Stomach (tissue), 9 donors: ENCODE data around the gene RRP15. TPM values are rescaled to one million over a fixed set of nuclear protein-coding genes. Genes with fewer than 3 reads are reported as not detected.

ENCODE experiments used
- DNase-seq, 2 donors: peaks; one replicate each; pipeline versions ENCODE4 v3.0.0 to v3.0.0-alpha.2; 2013 to 2019
- H3K27ac ChIP-seq, 5 donors: fragments of 200-600 bp in 4 of 5; sonication (generic) in 4 of 5; one replicate each; pipeline ENCODE4 v1.5.1; 2013 to 2019; ENCODE audit warnings: mild to moderate bottlenecking in 1 of 5, moderate library complexity in 1 of 5
- H3K27me3 ChIP-seq, 3 donors: fragments of 200-600 bp; sonication (generic); one replicate each; pipeline ENCODE4 v1.5.1; 2017 to 2019; ENCODE audit warnings: mixed run types in 1 of 3
- H3K36me3 ChIP-seq, 4 donors: fragments of 200-600 bp; sonication (generic); 1 replicate in 3 of 4; 2 replicates in 1 of 4; pipeline ENCODE4 v1.5.1; 2016 to 2019
- H3K4me1 ChIP-seq, 4 donors: fragments of 200-600 bp; sonication (generic); one replicate each; pipeline ENCODE4 v1.5.1; 2016 to 2019
- H3K4me3 ChIP-seq, 4 donors: fragments of 200-600 bp; sonication (generic) in 3 of 4; one replicate each; pipeline ENCODE4 v1.5.1; 2016 to 2019; ENCODE audit warnings: mild to moderate bottlenecking in 1 of 4
- H3K9me3 ChIP-seq, 4 donors: fragments of 200-600 bp; sonication (generic); one replicate each; pipeline ENCODE4 v1.5.1; 2016 to 2019
- EP300 ChIP-seq: sonication (generic); formaldehyde crosslinking; IDR thresholded peaks from one replicate; pipeline ENCODE4 v1.6.1; 2017; ENCODE audit warnings: antibody characterized with exemption
- POLR2A ChIP-seq, 4 donors: fragments of 450-650 bp; IDR thresholded peaks; one replicate each; pipeline ENCODE4 v1.6.1; 2016; ENCODE audit warnings: antibody characterized with exemption in 4 of 4, control low read depth in 2 of 4, mild to moderate bottlenecking in 1 of 4, moderate library complexity in 1 of 4
- POLR2AphosphoS5 ChIP-seq, 3 donors: sonication (generic); formaldehyde crosslinking; IDR thresholded peaks; one replicate each; pipeline ENCODE4 v1.6.1; 2016; ENCODE audit warnings: antibody characterized with exemption in 3 of 3
- WGBS, 5 donors: extraction: QIAGEN DNeasy Blood & Tissue Kit in 3 of 5; methylation state at CpG; one replicate each; pipeline versions ENCODE4 v1.1.5 to v1.1.7; 2013 to 2018; 5-methylcytosine and 5-hydroxymethylcytosine counted together
- intact Hi-C: fragments of 100-400 bp; cut with DNase I; formaldehyde crosslinking; loops from one replicate; pipeline ENCODE4 v1.15.1; 2023; ENCODE audit warnings: low total_unique reads
- polyA plus RNA-seq, 3 donors: library from polyadenylated mRNA; stranded (reverse); fragments of 200-250 nt; gene quantifications; one replicate each; pipeline ENCODE4 v1.2.3, GENCODE V29; 2013
- total RNA-seq, 5 donors: library from RNA; depleted of rRNA; stranded (reverse); fragments of >200 nt; gene quantifications; one replicate each; pipeline versions ENCODE4 v1.1.0 to v1.2.3, GENCODE V29; 2014 to 2016
- TF ChIP-seq, protein P1 (sequence below), 7 experiments: fragments of 450-650 bp in 4 of 7; fragments of 200-600 bp in 3 of 7; sonication (generic) in 3 of 7; IDR thresholded peaks; one replicate each; pipeline ENCODE4 v1.5.1; 2016 to 2019; ENCODE audit warnings: antibody characterized with exemption in 7 of 7, control low read depth in 2 of 7, mild to moderate bottlenecking in 1 of 7
- donor health status: healthy with polysubstance abuse.
- donor health status: Bipolar disorder and iron deficiency.
- donor health status: healthy.

RRP15 gene
- total and polyA plus RNA-seq, 8 donors: 2.6 to 70.1 (median 8.9) TPM

DNA sequence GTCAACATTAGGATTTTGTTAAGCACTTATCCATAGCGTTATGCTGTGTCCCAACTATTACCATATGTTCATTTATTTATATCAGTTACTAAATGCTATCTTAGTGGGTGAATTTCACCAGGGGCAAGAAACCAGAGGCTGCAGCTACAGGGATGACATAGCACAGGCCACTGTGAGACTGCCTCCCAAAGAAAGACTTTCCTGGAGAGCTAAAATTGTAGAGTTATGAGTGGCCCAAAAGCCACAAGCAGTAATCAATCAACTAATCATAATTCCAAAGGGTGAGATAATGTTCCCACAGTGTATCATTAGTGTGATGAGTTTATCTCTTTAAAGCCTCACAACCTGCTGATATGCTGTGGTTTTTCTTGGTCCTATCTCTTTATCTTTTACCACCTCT is 56.2 kb downstream of the RRP15 start:
- no peak for TF ChIP-seq EP300
- TF ChIP-seq, protein P1, sequence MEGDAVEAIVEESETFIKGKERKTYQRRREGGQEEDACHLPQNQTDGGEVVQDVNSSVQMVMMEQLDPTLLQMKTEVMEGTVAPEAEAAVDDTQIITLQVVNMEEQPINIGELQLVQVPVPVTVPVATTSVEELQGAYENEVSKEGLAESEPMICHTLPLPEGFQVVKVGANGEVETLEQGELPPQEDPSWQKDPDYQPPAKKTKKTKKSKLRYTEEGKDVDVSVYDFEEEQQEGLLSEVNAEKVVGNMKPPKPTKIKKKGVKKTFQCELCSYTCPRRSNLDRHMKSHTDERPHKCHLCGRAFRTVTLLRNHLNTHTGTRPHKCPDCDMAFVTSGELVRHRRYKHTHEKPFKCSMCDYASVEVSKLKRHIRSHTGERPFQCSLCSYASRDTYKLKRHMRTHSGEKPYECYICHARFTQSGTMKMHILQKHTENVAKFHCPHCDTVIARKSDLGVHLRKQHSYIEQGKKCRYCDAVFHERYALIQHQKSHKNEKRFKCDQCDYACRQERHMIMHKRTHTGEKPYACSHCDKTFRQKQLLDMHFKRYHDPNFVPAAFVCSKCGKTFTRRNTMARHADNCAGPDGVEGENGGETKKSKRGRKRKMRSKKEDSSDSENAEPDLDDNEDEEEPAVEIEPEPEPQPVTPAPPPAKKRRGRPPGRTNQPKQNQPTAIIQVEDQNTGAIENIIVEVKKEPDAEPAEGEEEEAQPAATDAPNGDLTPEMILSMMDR (IDR thresholded peaks at IDR 0.05): no peak
- no peak for TF ChIP-seq POLR2A (IDR thresholded peaks at IDR 0.05)
- TF ChIP-seq POLR2AphosphoS5 (IDR thresholded peaks at IDR 0.05): no peak
- Histone ChIP-seq H3K36me3 (no peaks in the 10 kb centered on the region), H3K9me3 (no peaks in the 10 kb centered on the region), H3K4me1 (peaks cover 8 to 19% (median 18%) of the 10 kb centered on the region in 4 donors), H3K27ac (no peak overlapping the region), H3K4me3 (no peak overlapping the region), H3K27me3 (peaks cover 0 to 13% (median 5%) of the 10 kb centered on the region in 3 donors)
- intact Hi-C loops: no loop called here
- no peak for DNase-seq
- 79 to 93% (median 88%) methylated on average over 1 of the region's 1 CpG for WGBS, 5 donors

DNA sequence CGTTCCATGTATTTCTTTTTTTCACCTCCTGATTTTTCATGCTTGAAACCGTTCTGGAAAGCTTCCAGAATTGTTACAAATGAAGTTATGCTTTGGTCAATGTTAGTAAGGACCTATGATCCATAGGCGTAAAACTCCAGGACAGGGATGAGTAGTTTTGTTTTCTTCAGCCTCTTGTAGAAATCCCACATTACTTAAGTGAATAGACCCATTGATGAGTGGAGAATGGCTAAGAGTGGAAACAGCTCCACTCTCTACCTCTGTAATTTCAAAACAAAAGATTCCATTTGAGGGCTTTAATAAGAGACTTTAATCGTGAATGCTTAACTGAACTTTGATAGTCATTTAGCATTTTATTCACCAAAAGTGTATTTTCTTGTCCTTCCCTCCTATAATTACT is 57.0 kb downstream of the RRP15 start:
- Histone ChIP-seq H3K9me3 (no peaks in the 10 kb centered on the region), H3K4me3 (no peak overlapping the region), H3K36me3 (no peaks in the 10 kb centered on the region), H3K4me1 (peaks cover 8 to 27% (median 23%) of the 10 kb centered on the region in 4 donors), H3K27me3 (peaks cover 0 to 17% (median 8%) of the 10 kb centered on the region in 3 donors), H3K27ac (no peak overlapping the region)
- TF ChIP-seq POLR2A (IDR thresholded peaks at IDR 0.05) (no peak), EP300 (no peak), POLR2AphosphoS5 (IDR thresholded peaks at IDR 0.05) (no peak)
- TF ChIP-seq, protein P1 (IDR thresholded peaks at IDR 0.05): no peak
- 93 to 95% (median 93%) methylated on average over 4 of the region's 4 CpGs for WGBS, 5 donors
- DNase-seq: no peak
- intact Hi-C loops: no loop called here

DNA sequence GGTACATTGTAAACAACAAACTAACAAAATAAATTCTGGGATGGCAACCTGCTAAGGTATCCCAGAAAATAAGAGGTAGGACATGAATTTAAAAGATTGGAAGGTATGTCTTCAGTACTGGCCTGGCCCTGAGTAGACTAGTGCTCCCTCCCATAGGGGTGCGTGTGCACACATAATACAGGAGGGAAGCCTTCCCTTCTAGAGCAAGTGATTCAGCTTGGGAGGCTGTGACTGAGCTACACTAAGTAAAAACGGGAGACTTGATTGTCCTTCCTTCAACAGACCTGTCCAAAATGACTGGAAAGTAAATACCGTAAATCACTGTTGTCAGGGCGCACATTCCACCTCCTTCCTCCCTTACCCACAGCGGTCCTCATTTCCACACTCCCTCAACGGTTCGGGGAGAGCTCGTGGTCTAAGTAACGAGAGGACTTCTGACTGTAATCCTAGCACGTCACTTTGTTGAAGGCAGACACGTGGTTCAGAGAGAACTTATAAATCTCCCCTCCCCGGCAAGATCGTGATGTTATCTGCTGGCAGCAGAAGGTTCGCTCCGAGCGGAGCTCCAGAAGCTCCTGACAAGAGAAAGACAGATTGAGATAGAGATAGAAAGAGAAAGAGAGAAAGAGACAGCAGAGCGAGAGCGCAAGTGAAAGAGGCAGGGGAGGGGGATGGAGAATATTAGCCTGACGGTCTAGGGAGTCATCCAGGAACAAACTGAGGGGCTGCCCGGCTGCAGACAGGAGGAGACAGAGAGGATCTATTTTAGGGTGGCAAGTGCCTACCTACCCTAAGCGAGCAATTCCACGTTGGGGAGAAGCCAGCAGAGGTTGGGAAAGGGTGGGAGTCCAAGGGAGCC is 60.0 kb downstream of the RRP15 start, which contains the start of gene TGFB2:
Gene TGFB2, plus strand, starts transcription at position 523 of the 859 bp plus-strand sequence. CDS start 1,366 bp downstream, outside the sequence.
- DNase-seq: peak in 1 of 2 donors; percentile 87
- H3K4me3 ChIP-seq: peak within 1 kb of the TSS; percentile 58 to 66 (median 64)
- intact Hi-C loops: no loop called here

More for the DNA sequence above, 60.0 kb downstream of the RRP15 start, which contains the start of gene TGFB2:
- Histone ChIP-seq H3K36me3 (no peaks in the 10 kb centered on the region), H3K4me1 (peaks cover 8 to 52% (median 41%) of the 10 kb centered on the region in 4 donors), H3K9me3 (no peaks in the 10 kb centered on the region), H3K27me3 (peaks cover 0 to 17% (median 8%) of the 10 kb centered on the region in 3 donors), H3K27ac (peak within 1 kb of the TSS; percentile 45 to 89 (median 82))
- TF ChIP-seq, protein P1 (IDR thresholded peaks at IDR 0.05): no peak
- no peak for TF ChIP-seq EP300
- peak in 1 of 4 donors; percentile 34 for TF ChIP-seq POLR2A (IDR thresholded peaks at IDR 0.05)
- peak; percentile 68 to 94 (median 85) for TF ChIP-seq POLR2AphosphoS5 (IDR thresholded peaks at IDR 0.05)
- WGBS, 5 donors: 1 to 5% (median 3%) methylated on average over 22 of the region's 22 CpGs
